CD4-positive, alpha-beta T cell treated with Interleukin-10 for 1 hour (primary cell): ENCODE data around the gene PATZ1.

ENCODE experiments used
- DNase-seq: peaks from one replicate; pipeline ENCODE4 v3.0.0-alpha.2; 2020

The PATZ1 gene

GRCh38 chr22:31305194-31305593, 41.0 kb downstream of the PATZ1 start:
- no peak for DNase-seq

- DNase-seq, result no peak
Measured at GRCh38 chr22:31302537-31302936, 43.6 kb downstream of the PATZ1 start.

- no peak for DNase-seq
Measured at GRCh38 chr22:31302006-31302405, 44.1 kb downstream of the PATZ1 start.

GRCh38 chr22:31300896-31301295, 45.2 kb downstream of the PATZ1 start:
- no peak for DNase-seq

GRCh38 chr22:31295831-31296657, 50.1 kb downstream of the PATZ1 start:
- no peak for DNase-seq

- no peak for DNase-seq
Measured at GRCh38 chr22:31295360-31295759, 50.8 kb downstream of the PATZ1 start.

GRCh38 chr22:31292236-31292989, 53.7 kb downstream of the PATZ1 start, which contains the start of gene PIK3IP1:
Gene PIK3IP1, minus strand, starts transcription at chr22:31292488. Its CDS starts 144 bp downstream, at chr22:31292344.
- DNase-seq, result peak; percentile 90

GRCh38 chr22:31291481-31292235, 54.5 kb downstream of the PATZ1 start:
- DNase-seq, result peak; percentile 41

GRCh38 chr22:31290494-31291471, 55.4 kb downstream of the PATZ1 start:
- peak; percentile 96 for DNase-seq

GRCh38 chr22:31289344-31289743, 56.8 kb downstream of the PATZ1 start:
- DNase-seq, result no peak

GRCh38 chr22:31288496-31289240, 57.5 kb downstream of the PATZ1 start:
- no peak for DNase-seq

GRCh38 chr22:31287818-31288495, 58.2 kb downstream of the PATZ1 start:
- DNase-seq, result no peak

- peak; percentile 85 for DNase-seq
Measured at GRCh38 chr22:31286360-31287255, 59.5 kb downstream of the PATZ1 start.

- no peak for DNase-seq
Measured at GRCh38 chr22:31284281-31285155, 61.6 kb downstream of the PATZ1 start.

- DNase-seq, result no peak
Measured at GRCh38 chr22:31282748-31283468, 63.2 kb downstream of the PATZ1 start.

GRCh38 chr22:31281733-31282132, 64.4 kb downstream of the PATZ1 start:
- no peak for DNase-seq

GRCh38 chr22:31279821-31280505, 66.2 kb downstream of the PATZ1 start:
- DNase-seq, result no peak
